Mesenchymal stem cell (in vitro differentiated cells and primary cell): Measurements from ENCODE around the gene PHETA2. TPM values are rescaled to one million over a fixed set of nuclear protein-coding genes. Genes with fewer than 3 reads are reported as not detected.
"Not testable (repeated sequence)": the region's sequence is repeated elsewhere in the genome, so short reads cannot be mapped to it uniquely, and the experiment has no call there.

Experiments
- DNase-seq: peaks from one replicate; pipeline ENCODE4 v3.0.0-alpha.2; 2013
- H2AFZ ChIP-seq: one replicate; pipeline ENCODE4 v1.6.1; 2013; ENCODE audit warnings: low read depth, mild to moderate bottlenecking, control low read depth, inconsistent platforms, low read length, moderate library complexity
- H2AK5ac ChIP-seq: 2 replicates; pipeline ENCODE4 v1.6.1; 2013; ENCODE audit warnings: low read length, moderate library complexity, mild to moderate bottlenecking, inconsistent platforms; ENCODE audit not compliant: severe bottlenecking
- H2BK120ac ChIP-seq: one replicate; pipeline ENCODE4 v1.6.1; 2013; ENCODE audit warnings: low read depth, mild to moderate bottlenecking, inconsistent platforms, low read length, moderate library complexity
- H2BK12ac ChIP-seq, 2 experiments: one replicate each; pipeline ENCODE4 v1.6.1; 2013; ENCODE audit warnings: inconsistent platforms in 2 of 2, low read length in 2 of 2, mild to moderate bottlenecking in 2 of 2, moderate library complexity in 2 of 2, control low read depth in 1 of 2
- H2BK15ac ChIP-seq: one replicate; pipeline ENCODE4 v1.6.1; 2013; ENCODE audit warnings: mild to moderate bottlenecking, low read depth, inconsistent platforms; ENCODE audit not compliant: poor library complexity, severe bottlenecking
- H2BK5ac ChIP-seq: 2 replicates; pipeline ENCODE4 v1.6.1; 2013; ENCODE audit warnings: low read depth, mild to moderate bottlenecking, low read length, control low read depth, inconsistent platforms; ENCODE audit not compliant: poor library complexity, severe bottlenecking
- H3K14ac ChIP-seq, 2 experiments: one replicate each; pipeline ENCODE4 v1.6.1; 2013; ENCODE audit warnings: inconsistent platforms in 2 of 2, low read length in 2 of 2, control low read depth in 1 of 2, mild to moderate bottlenecking in 1 of 2, moderate library complexity in 1 of 2
- H3K18ac ChIP-seq, 2 experiments: one replicate each; pipeline ENCODE4 v1.6.1; 2013; ENCODE audit warnings: inconsistent platforms in 2 of 2, low read length in 2 of 2, control low read depth in 1 of 2, low read depth in 1 of 2, mild to moderate bottlenecking in 1 of 2
- H3K23ac ChIP-seq, 2 experiments: one replicate each; pipeline ENCODE4 v1.6.1; 2013; ENCODE audit warnings: inconsistent platforms in 2 of 2, low read length in 2 of 2, mild to moderate bottlenecking in 2 of 2, moderate library complexity in 2 of 2, control low read depth in 1 of 2
- H3K27ac ChIP-seq: 2 replicates; pipeline ENCODE4 v1.5.1; 2013; ENCODE audit warnings: mild to moderate bottlenecking, moderate library complexity, low read length, control low read depth, inconsistent platforms; ENCODE audit not compliant: poor library complexity, severe bottlenecking
- H3K27me3 ChIP-seq, 2 experiments: 2 replicates each; pipeline versions ENCODE4 v1.6.1 to v1.7.0; 2013; ENCODE audit warnings: low read length in 2 of 2, mild to moderate bottlenecking in 2 of 2, moderate library complexity in 2 of 2, control low read depth in 1 of 2, inconsistent platforms in 1 of 2; ENCODE audit not compliant: control insufficient read depth in 1 of 2, insufficient read depth in 1 of 2
- H3K36me3 ChIP-seq, 2 experiments: 2 replicates each; pipeline versions ENCODE4 v1.6.1 to v1.7.0; 2013; ENCODE audit warnings: low read length in 2 of 2, control low read depth in 1 of 2, inconsistent platforms in 1 of 2, low read depth in 1 of 2, mild to moderate bottlenecking in 1 of 2; ENCODE audit not compliant: insufficient read depth in 2 of 2, control insufficient read depth in 1 of 2
- H3K4ac ChIP-seq, 2 experiments: one replicate each; pipeline ENCODE4 v1.6.1; 2013; ENCODE audit warnings: inconsistent platforms in 2 of 2, low read length in 2 of 2, mild to moderate bottlenecking in 2 of 2, moderate library complexity in 2 of 2, control low read depth in 1 of 2, low read depth in 1 of 2
- H3K4me1 ChIP-seq: 2 replicates; pipeline ENCODE4 v1.6.1; 2013; ENCODE audit warnings: low read depth, low read length, control low read depth; ENCODE audit not compliant: control insufficient read depth, insufficient read depth
- H3K4me2 ChIP-seq: 2 replicates; pipeline ENCODE4 v1.6.1; 2013; ENCODE audit warnings: low read length, mild to moderate bottlenecking, inconsistent platforms; ENCODE audit not compliant: poor library complexity, severe bottlenecking
- H3K4me3 ChIP-seq, 2 experiments: 2 replicates each; pipeline versions ENCODE4 v1.5.1 to v1.7.0; 2013; ENCODE audit warnings: low read length in 2 of 2, mild to moderate bottlenecking in 2 of 2, control low read depth in 1 of 2, low read depth in 1 of 2; ENCODE audit not compliant: insufficient read depth in 1 of 2
- H3K79me1 ChIP-seq: replicated peaks from 2 replicates; pipeline ENCODE4 v1.6.1; 2013; ENCODE audit warnings: mild to moderate bottlenecking, control low read depth, low read length, inconsistent platforms; ENCODE audit not compliant: poor library complexity, severe bottlenecking
- H3K9ac ChIP-seq: 2 replicates; pipeline ENCODE4 v1.7.0; 2013; ENCODE audit warnings: mild to moderate bottlenecking, low read length, moderate library complexity
- H3K9me3 ChIP-seq: 2 replicates; pipeline ENCODE4 v1.7.0; 2013; ENCODE audit warnings: mild to moderate bottlenecking, low read length; ENCODE audit not compliant: control insufficient read depth
- H4K8ac ChIP-seq: one replicate; pipeline ENCODE4 v1.6.1; 2013; ENCODE audit warnings: inconsistent platforms, mild to moderate bottlenecking, low read length, moderate library complexity
- H4K91ac ChIP-seq: one replicate; pipeline ENCODE4 v1.6.1; 2013; ENCODE audit warnings: mild to moderate bottlenecking, low read length, inconsistent platforms
- WGBS: methylation state at CpG from one replicate; pipeline ENCODE4 v1.1.7; 2013; ENCODE audit warnings: mixed read lengths; 5-methylcytosine and 5-hydroxymethylcytosine counted together
- small RNA-seq: library from polyadenylated mRNA; stranded (forward); fragments of <200 nt; extraction: miRNeasy Mini kit (QIAGEN cat#:217004); gene quantifications from one replicate; pipeline ENCODE3, GENCODE V24; 2013; ENCODE audit warnings: low read depth

Gene PHETA2

DNA sequence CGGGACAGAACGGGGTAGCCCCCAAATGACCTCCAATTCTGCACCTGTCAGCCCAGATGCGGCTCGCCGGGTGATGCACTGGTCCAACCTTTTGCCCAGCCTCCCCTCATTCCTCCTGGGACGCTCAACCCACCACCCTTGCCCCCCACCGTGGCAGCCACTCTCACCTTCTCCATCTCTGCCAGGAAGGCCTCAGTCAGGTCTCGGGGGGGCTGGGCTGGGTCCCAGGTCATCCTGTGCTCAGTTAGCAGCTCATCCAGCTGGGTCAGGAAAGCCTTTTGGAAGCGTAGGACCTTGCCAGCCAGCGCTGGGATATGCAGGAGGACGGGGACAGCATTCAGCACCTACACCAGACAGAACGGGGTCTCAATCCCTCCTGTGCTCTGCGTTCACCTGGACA, 54.0 kb downstream of the PHETA2 start:
- H3K18ac ChIP-seq, H2BK12ac ChIP-seq, H3K79me1 ChIP-seq, H2AK5ac ChIP-seq, H3K14ac ChIP-seq, H3K9ac ChIP-seq, H3K27me3 ChIP-seq, H2BK15ac ChIP-seq, DNase-seq, H3K4ac ChIP-seq, H3K4me2 ChIP-seq, H3K23ac ChIP-seq, H2BK5ac ChIP-seq, H4K8ac ChIP-seq, H3K9me3 ChIP-seq, H3K4me3 ChIP-seq, H3K36me3 ChIP-seq, H3K4me1 ChIP-seq, H3K27ac ChIP-seq, H2BK120ac ChIP-seq, H2AFZ ChIP-seq, H4K91ac ChIP-seq: not testable (repeated sequence)
- 96% methylated on average over 9 of the region's 13 CpGs for WGBS

Small RNA genes lying within 50 kb of the gene (small RNA-seq; reads per million reads assigned to genes)
- gene SNORD13P1, result not detected
